GM12865 (cell line): ENCODE results near the gene TEX9.

Source experiments
- DNase-seq: peaks from one replicate; pipeline ENCODE4 v3.0.0; 2010; ENCODE audit warnings: low read depth
- H3K4me3 ChIP-seq: 2 replicates; pipeline ENCODE4 v1.5.1; 2011; ENCODE audit warnings: mild to moderate bottlenecking, low read depth, low read length, control low read depth
- CTCF ChIP-seq: IDR thresholded peaks from 2 replicates; pipeline ENCODE4 v1.5.1; 2011; ENCODE audit warnings: low read length, control low read depth, low read depth, inconsistent platforms; ENCODE audit not compliant: insufficient read depth; ENCODE audit errors: missing control alignments

TEX9 gene

GRCh38 chr15:56344336-56344735 is 20.9 kb upstream of the TEX9 start:
- no peak for TF ChIP-seq CTCF
- no peak overlapping the region for H3K4me3 ChIP-seq
- DNase-seq = no peak

- no peak overlapping the region for H3K4me3 ChIP-seq
- no peak for TF ChIP-seq CTCF
- DNase-seq = no peak
Observed at GRCh38 chr15:56346414-56346813, 18.8 kb upstream of the TEX9 start.

GRCh38 chr15:56349554-56349953 is 15.7 kb upstream of the TEX9 start:
- no peak overlapping the region for H3K4me3 ChIP-seq
- no peak for DNase-seq
- TF ChIP-seq CTCF = no peak

GRCh38 chr15:56351353-56351752 is 13.9 kb upstream of the TEX9 start:
- H3K4me3 ChIP-seq = no peak overlapping the region
- DNase-seq = no peak
- no peak for TF ChIP-seq CTCF

GRCh38 chr15:56351957-56352506 is 13.2 kb upstream of the TEX9 start:
- H3K4me3 ChIP-seq = no peak overlapping the region
- DNase-seq = no peak
- no peak for TF ChIP-seq CTCF

- TF ChIP-seq CTCF = no peak
- H3K4me3 ChIP-seq = no peak overlapping the region
- no peak for DNase-seq
Observed at GRCh38 chr15:56353119-56353518, 12.1 kb upstream of the TEX9 start.

GRCh38 chr15:56353740-56354139 is 11.5 kb upstream of the TEX9 start:
- DNase-seq = no peak
- no peak overlapping the region for H3K4me3 ChIP-seq
- TF ChIP-seq CTCF = no peak
